ENCODE data around the gene FRYL. TPM values are rescaled to one million over a fixed set of nuclear protein-coding genes. Genes with fewer than 3 reads are reported as not detected.

Gene FRYL
- total RNA-seq, 1 donor from 2014 or later: 30.8 TPM

DNA sequence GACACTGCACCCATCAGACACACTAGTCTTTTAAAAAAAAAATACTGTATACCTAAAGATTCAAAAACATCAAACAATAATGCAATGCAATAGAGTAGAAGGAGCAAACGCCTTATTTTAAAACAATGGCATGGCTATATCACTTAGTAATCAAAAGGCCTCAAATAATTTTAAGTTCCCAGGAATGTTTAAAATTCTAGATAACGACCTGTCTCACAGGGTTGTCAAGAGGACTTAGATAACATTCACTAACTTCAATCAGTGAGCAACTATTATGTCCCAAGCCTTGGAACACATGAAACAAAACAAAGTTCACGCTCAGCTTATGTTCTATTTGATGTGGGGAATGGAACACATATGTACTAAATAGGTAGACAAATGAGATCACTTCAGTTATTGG lies 106.5 kb downstream of the FRYL start:
- H3K36me3 Mint-ChIP-seq (ENCODE audit: low read depth): peaks cover 5% of the 10 kb centered on the region
- H3K27ac Mint-ChIP-seq (ENCODE audit: unreplicated experiment): no peak overlapping the region
- peaks cover 5% of the 10 kb centered on the region for H3K4me1 Mint-ChIP-seq (ENCODE audit: low read depth)
- DNase-seq (ENCODE audit: low spot score): no peak
- no peak overlapping the region for H3K4me3 Mint-ChIP-seq (ENCODE audit: unreplicated experiment)
- TF ChIP-seq CTCF (IDR thresholded peaks at IDR 0.05): no peak
- H3K27me3 Mint-ChIP-seq (ENCODE audit: low read depth): no peaks in the 10 kb centered on the region
- H3K9me3 Mint-ChIP-seq (ENCODE audit: low read depth): peaks cover 4% of the 10 kb centered on the region

DNA sequence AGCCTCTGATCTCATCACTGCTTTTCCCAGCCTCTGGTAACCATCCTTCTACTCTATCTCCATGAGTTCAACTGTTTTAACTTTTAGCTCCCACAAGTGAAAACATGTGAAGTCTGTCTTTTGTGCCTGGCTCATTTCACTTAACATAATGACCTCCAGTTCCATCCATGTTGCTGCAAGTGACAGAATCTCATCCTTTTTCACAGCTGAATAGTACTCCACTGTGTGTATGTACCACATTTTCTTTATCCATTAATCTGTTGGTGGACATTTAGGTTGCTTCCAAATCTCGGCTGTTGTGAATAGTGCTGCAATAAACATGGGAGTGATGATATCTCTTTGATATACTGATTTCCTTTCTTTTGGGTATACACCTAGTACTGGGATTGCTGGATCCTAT lies 109.5 kb downstream of the FRYL start:
- Mint-ChIP-seq H3K36me3 (ENCODE audit: low read depth) (peaks cover 5% of the 10 kb centered on the region), H3K27ac (ENCODE audit: unreplicated experiment) (no peak overlapping the region), H3K4me3 (ENCODE audit: unreplicated experiment) (no peak overlapping the region), H3K27me3 (ENCODE audit: low read depth) (no peaks in the 10 kb centered on the region), H3K9me3 (ENCODE audit: low read depth) (peaks cover 4% of the 10 kb centered on the region), H3K4me1 (ENCODE audit: low read depth) (peaks cover 13% of the 10 kb centered on the region)
- no peak for DNase-seq (ENCODE audit: low spot score)
- no peak for TF ChIP-seq CTCF (IDR thresholded peaks at IDR 0.05)

- Mint-ChIP-seq H3K36me3 (ENCODE audit: low read depth) (peaks cover 5% of the 10 kb centered on the region), H3K4me3 (ENCODE audit: unreplicated experiment) (no peak overlapping the region), H3K4me1 (ENCODE audit: low read depth) (peaks cover 16% of the 10 kb centered on the region)
Observed at GRCh38 chr4:48669086-48669485, 111.0 kb downstream of the FRYL start.

DNA sequence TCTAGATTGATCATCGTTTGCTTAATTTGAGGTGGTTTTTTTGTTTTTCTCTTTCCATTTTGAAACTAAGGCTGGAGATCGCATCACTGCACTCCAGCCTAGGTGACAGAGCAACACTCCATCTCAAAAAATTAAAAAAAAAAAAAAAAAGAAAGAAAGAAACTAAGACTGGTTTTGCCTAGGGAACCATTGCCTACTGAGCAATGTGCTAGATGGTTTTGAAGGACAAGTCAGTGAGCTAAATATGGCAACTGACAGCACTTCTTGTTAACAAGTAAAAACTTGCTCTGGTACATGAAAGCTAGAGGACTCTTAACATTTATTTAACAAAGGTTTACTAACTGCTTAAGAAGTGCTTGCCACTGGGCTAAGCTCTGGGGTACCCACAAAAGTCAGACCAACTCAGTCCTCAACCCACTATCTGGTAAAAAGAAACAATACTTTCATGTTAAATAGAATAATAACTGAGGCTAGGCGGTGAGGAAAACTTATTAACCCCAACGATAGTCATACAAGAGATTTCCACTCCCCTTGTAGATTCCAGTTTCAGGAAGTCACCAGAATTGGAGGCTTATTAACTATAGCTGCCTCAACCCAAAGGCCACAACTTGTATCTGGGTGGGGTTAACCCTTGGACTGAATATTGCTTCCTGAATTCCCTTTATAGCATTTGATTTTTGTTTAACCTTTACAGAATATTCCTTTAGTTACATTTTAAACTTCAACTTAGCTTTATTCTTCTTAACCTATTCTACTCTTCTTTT lies 111.6 kb downstream of the FRYL start:
- peaks cover 5% of the 10 kb centered on the region for H3K36me3 Mint-ChIP-seq (ENCODE audit: low read depth)
- TF ChIP-seq CTCF (IDR thresholded peaks at IDR 0.05): no peak
- H3K4me3 Mint-ChIP-seq (ENCODE audit: unreplicated experiment): no peak overlapping the region
- DNase-seq (ENCODE audit: low spot score): no peak
- H3K4me1 Mint-ChIP-seq (ENCODE audit: low read depth): peaks cover 16% of the 10 kb centered on the region
- H3K9me3 Mint-ChIP-seq (ENCODE audit: low read depth): peaks cover 4% of the 10 kb centered on the region
- H3K27me3 Mint-ChIP-seq (ENCODE audit: low read depth): no peaks in the 10 kb centered on the region
- no peak overlapping the region for H3K27ac Mint-ChIP-seq (ENCODE audit: unreplicated experiment)

More at GRCh38 chr4:48669086-48669485, 111.0 kb downstream of the FRYL start:
- peaks cover 4% of the 10 kb centered on the region for H3K9me3 Mint-ChIP-seq (ENCODE audit: low read depth)
- no peak overlapping the region for H3K27ac Mint-ChIP-seq (ENCODE audit: unreplicated experiment)
- no peaks in the 10 kb centered on the region for H3K27me3 Mint-ChIP-seq (ENCODE audit: low read depth)
- DNase-seq (ENCODE audit: low spot score): no peak
- TF ChIP-seq CTCF (IDR thresholded peaks at IDR 0.05): no peak

DNA sequence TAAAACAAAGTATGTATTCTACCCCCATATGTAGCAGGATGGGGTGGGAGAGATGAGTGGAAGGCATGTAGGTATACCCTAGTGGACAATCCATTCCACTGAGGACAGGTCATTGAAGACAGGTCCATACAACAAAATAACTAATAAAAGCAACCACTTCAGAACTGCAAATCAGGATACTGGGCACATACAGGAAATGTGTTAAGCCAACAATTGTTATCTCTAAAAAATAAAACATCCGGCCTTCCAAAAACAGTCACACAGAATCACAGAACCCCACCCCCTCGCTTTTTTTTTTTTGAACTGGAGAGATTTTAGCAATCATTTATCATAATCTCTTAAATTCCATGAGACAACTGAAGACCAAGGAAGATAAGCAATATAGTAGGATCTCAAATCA lies 112.9 kb downstream of the FRYL start:
- no peak overlapping the region for H3K27ac Mint-ChIP-seq (ENCODE audit: unreplicated experiment)
- no peak for TF ChIP-seq CTCF (IDR thresholded peaks at IDR 0.05)

More for the DNA sequence above, 112.9 kb downstream of the FRYL start:
- H3K4me3 Mint-ChIP-seq (ENCODE audit: unreplicated experiment): no peak overlapping the region
- H3K36me3 Mint-ChIP-seq (ENCODE audit: low read depth): peaks cover 5% of the 10 kb centered on the region
- H3K27me3 Mint-ChIP-seq (ENCODE audit: low read depth): no peaks in the 10 kb centered on the region
- peaks cover 4% of the 10 kb centered on the region for H3K9me3 Mint-ChIP-seq (ENCODE audit: low read depth)
- DNase-seq (ENCODE audit: low spot score): no peak
- H3K4me1 Mint-ChIP-seq (ENCODE audit: low read depth): peaks cover 16% of the 10 kb centered on the region

All from chondrocyte (in vitro differentiated cells).